Muscle layer of colon (tissue), 2 donors: ENCODE data around the gene MTHFD1L.

Experiments
- H3K27ac ChIP-seq: one replicate; pipeline ENCODE4 v1.7.0; 2013; ENCODE audit warnings: low read depth, mild to moderate bottlenecking, low read length, moderate library complexity
- H3K27me3 ChIP-seq, 2 donors: one replicate each; pipeline ENCODE4 v1.7.0; 2013; ENCODE audit warnings: low read length in 2 of 2, mild to moderate bottlenecking in 2 of 2; ENCODE audit not compliant: insufficient read depth in 2 of 2, control insufficient read depth in 1 of 2
- H3K36me3 ChIP-seq: one replicate; pipeline ENCODE4 v1.7.0; 2013; ENCODE audit warnings: mild to moderate bottlenecking, low read length; ENCODE audit not compliant: insufficient read depth
- H3K4me1 ChIP-seq: one replicate; pipeline ENCODE4 v1.7.0; 2013; ENCODE audit warnings: mild to moderate bottlenecking, low read length; ENCODE audit not compliant: insufficient read depth
- H3K4me3 ChIP-seq, 2 donors: one replicate each; pipeline ENCODE4 v1.7.0; 2013; ENCODE audit warnings: low read length in 2 of 2, low read depth in 1 of 2, mild to moderate bottlenecking in 1 of 2, moderate library complexity in 1 of 2
- H3K9ac ChIP-seq: one replicate; pipeline ENCODE4 v1.7.0; 2013; ENCODE audit warnings: low read length
- H3K9me3 ChIP-seq: one replicate; pipeline ENCODE4 v1.7.0; 2013; ENCODE audit warnings: mild to moderate bottlenecking, low read length
- donor health status: abdominal sarcoma.
- donor health status: Adenocarcinoma of cecum.

The MTHFD1L gene

DNA sequence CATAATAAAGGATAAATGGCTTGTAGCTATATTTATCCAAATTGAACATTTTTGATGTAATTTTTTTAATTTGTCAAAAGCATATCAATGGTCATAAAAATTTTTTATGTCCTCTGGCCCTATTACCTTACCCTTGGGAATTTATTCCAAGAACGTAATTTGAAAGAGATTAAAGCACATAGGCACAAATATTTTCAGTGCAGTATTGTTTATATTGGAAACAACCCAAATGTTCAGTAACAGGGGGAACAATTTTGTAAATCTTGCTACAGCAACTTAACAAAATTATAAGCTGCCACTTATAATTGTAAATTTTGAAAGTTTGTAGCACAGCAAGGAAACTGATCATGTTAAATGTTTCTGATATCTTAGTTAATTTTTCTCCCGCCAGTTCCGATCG, 142.4 kb downstream of the MTHFD1L start:
- no peaks in the 10 kb centered on the region for H3K27me3 ChIP-seq
- no peaks in the 10 kb centered on the region for H3K36me3 ChIP-seq
- H3K4me3 ChIP-seq = no peak overlapping the region
- H3K4me1 ChIP-seq = no peaks in the 10 kb centered on the region
- H3K9me3 ChIP-seq = no peaks in the 10 kb centered on the region
- H3K27ac ChIP-seq = no peak overlapping the region
- no peak overlapping the region for H3K9ac ChIP-seq

DNA sequence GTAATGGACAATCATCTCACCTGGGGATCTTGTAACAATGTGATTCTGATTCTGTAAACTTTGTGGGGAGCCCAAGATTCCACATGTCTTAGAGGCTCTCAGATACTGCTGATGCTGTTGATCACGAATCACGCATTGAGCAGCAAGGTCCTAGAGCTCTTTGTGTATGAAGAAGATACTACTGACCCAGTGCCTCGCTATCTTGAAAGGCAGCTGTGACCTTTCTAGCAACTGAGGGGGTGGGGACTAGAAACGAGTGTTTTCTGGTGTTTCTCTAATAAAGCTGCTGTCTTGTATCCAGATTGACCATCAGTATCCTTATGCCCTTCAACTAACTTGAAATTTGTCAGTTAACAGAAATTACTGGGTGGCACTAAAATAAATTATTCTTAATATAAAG, 142.9 kb downstream of the MTHFD1L start:
- no peaks in the 10 kb centered on the region for H3K36me3 ChIP-seq
- no peaks in the 10 kb centered on the region for H3K4me1 ChIP-seq
- no peak overlapping the region for H3K4me3 ChIP-seq
- H3K9ac ChIP-seq = no peak overlapping the region
- H3K27ac ChIP-seq = no peak overlapping the region
- H3K9me3 ChIP-seq = no peaks in the 10 kb centered on the region
- no peaks in the 10 kb centered on the region for H3K27me3 ChIP-seq

DNA sequence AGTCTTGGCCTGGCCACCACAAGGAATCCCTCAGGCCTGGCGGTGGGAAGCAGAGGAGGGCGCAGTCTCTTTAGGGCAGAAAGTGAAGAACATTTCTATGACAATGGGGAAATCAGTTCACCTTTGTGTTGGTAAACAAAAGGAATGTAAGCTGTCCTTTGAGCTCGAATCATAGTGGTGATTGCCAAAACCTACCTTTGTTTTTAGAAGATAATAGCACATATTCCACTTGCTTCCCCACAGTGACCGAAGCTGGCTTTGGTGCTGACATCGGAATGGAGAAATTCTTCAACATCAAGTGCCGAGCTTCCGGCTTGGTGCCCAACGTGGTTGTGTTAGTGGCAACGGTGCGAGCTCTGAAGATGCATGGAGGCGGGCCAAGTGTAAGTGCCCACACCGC, 144.1 kb downstream of the MTHFD1L start:
- Histone ChIP-seq H3K27me3 (no peaks in the 10 kb centered on the region), H3K27ac (no peak overlapping the region), H3K36me3 (no peaks in the 10 kb centered on the region)

DNA sequence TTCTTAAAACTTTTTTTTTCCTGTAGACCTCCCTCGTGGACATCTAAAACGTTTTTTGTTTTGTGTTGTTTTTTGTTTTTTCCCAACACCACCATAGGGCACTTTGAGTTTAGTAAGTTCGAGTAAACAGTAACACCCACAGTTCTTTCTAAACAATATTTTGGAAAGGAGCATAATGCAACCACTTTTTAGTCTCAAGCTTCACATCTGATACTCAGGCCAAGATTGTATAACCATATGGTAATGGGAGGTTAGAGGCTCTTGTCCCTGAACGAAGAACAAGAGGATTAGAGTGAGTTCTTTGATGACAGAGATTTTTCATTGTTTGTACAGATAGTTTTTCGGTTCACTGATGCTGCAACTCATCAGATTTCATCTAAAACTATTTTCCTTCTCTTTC, 144.6 kb downstream of the MTHFD1L start:
- no peak overlapping the region for H3K27ac ChIP-seq
- H3K4me1 ChIP-seq = peaks cover 11% of the 10 kb centered on the region
- no peak overlapping the region for H3K9ac ChIP-seq
- no peak overlapping the region for H3K4me3 ChIP-seq
- H3K9me3 ChIP-seq = no peaks in the 10 kb centered on the region
- no peaks in the 10 kb centered on the region for H3K36me3 ChIP-seq
- H3K27me3 ChIP-seq = no peaks in the 10 kb centered on the region

More for the DNA sequence above, 144.1 kb downstream of the MTHFD1L start:
- Histone ChIP-seq H3K9ac (no peak overlapping the region), H3K4me1 (peaks cover 6% of the 10 kb centered on the region), H3K9me3 (no peaks in the 10 kb centered on the region), H3K4me3 (no peak overlapping the region)

DNA sequence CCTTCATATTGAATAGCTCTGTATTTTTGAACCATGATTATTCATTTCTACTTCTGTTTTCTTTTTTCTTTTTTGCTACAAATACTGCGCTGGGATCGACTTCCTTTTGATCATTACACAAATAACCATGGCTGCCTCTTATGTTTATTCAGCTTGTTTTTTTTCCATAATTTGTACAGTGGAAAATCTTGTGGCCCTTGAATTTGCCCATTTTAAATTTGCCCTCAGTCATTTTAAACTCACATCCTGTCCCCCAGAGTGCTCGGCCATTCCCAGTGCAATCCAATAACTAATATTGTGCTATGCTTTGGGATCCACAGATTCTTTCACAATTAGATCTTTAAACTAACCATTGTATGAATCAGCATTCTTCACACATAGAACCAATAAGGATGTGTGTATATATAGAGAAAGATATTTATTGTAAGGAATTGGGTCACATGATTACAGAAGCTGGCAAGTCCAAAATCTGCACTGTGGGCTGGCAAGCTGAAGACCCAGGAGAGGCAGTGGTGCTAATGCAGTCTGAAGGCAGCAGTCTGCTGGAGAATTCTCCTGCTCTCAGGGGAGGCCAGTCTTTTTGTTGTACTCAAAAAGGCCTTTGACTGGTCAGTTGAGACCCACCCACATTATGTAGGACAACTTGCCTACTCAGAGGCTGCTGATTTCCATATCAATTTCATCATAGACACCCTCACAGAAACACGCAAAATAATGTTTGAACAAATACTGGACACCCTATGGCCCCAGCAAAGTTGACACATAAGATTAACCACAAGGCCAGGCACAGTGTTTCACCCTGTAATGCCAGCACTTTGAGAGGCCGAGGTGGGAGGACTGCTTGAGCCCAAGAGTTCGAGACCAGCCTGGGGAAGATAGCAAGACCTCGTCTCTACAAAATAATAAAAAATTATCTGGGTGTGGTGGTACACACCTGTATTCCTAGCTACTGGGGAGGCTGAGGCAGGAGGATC, 147.1 kb downstream of the MTHFD1L start:
- Histone ChIP-seq H3K27ac (no peak overlapping the region), H3K4me3 (no peak overlapping the region), H3K4me1 (peaks cover 11% of the 10 kb centered on the region), H3K9me3 (no peaks in the 10 kb centered on the region), H3K9ac (no peak overlapping the region), H3K36me3 (no peaks in the 10 kb centered on the region), H3K27me3 (no peaks in the 10 kb centered on the region)

DNA sequence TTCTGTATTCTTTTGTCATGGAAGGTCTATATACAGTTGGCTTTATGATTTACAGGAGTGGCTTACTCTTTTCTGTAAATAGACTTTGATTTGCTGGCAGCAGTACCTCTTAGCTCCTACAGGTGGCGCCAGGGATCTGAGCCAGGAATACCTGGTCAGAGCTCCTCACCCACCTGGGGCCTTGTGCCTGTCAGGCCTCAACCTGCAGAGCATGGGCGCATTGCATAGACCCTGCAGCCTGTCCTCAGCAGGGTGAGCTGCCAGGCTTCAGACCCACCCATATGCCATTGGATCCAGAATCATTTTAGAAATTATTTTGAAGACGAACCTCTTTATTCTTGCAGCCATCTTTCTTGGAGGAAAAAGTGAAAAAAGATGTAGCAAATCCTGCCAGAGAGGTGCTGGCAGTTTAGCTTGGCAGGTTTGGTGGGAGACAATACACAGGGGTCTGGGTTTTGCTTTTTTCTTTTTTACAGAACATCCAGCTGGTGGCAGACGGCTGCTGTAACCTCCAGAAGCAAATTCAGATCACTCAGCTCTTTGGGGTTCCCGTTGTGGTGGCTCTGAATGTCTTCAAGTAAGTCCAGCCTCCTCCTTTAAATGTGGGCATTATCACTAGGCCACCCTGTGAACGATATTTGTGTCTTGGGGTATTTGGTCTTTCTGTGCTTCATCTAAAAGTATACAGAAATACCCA, 149.1 kb downstream of the MTHFD1L start:
- Histone ChIP-seq H3K4me3 (peak overlapping the region in 1 of 2 donors; percentile 44), H3K27me3 (no peaks in the 10 kb centered on the region), H3K27ac (no peak overlapping the region), H3K9me3 (no peaks in the 10 kb centered on the region), H3K36me3 (no peaks in the 10 kb centered on the region), H3K4me1 (peaks cover 11% of the 10 kb centered on the region), H3K9ac (peak overlapping the region; percentile 17)

DNA sequence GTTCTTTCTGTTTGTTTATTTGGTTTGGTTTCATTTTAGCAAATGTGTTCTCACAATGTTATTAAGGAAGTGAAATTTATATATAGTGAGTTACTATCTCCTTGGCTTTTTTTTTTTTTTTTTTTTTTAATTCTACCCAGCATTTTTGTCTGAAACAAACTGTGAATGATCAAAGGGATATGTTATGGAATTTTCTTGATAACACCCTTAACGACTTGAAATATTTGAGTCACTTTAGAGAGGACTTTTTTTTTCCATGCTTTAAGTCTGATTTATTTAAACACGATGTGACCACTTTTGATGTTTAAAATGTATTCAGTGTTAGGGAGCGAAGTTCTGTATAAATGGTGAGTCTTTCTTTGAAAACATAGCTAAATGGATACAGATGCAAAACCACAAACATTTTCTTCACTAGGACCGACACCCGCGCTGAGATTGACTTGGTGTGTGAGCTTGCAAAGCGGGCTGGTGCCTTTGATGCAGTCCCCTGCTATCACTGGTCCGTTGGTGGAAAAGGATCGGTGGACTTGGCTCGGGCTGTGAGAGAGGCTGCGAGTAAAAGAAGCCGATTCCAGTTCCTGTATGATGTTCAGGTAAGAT, 149.7 kb downstream of the MTHFD1L start:
- Histone ChIP-seq H3K36me3 (no peaks in the 10 kb centered on the region), H3K9ac (peak overlapping the region; percentile 17), H3K4me1 (peaks cover 11% of the 10 kb centered on the region), H3K27me3 (no peaks in the 10 kb centered on the region), H3K27ac (no peak overlapping the region), H3K4me3 (no peak overlapping the region), H3K9me3 (no peaks in the 10 kb centered on the region)

DNA sequence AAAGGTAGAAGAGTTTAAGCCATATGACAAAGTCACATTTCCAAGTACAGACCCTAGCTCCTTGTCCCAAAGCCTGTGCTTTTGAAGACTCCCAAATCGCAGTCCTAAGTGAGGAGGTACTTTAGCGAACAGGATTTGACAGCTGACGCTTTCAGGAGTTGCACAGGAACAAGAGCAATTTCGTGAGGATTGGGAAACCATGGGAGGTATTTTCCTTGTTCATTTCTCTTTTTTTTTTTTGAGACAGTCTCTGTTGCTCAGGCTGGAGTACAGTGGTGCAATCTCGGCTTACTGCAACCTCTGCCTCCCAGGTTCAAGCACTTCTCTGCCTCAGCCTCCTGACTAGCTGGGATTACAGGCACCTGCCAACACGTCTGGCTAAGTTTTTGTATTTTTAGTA, 150.6 kb downstream of the MTHFD1L start:
- Histone ChIP-seq H3K9ac (no peak overlapping the region), H3K4me3 (no peak overlapping the region), H3K9me3 (no peaks in the 10 kb centered on the region), H3K4me1 (peaks cover 11% of the 10 kb centered on the region), H3K27ac (no peak overlapping the region), H3K36me3 (no peaks in the 10 kb centered on the region), H3K27me3 (no peaks in the 10 kb centered on the region)

DNA sequence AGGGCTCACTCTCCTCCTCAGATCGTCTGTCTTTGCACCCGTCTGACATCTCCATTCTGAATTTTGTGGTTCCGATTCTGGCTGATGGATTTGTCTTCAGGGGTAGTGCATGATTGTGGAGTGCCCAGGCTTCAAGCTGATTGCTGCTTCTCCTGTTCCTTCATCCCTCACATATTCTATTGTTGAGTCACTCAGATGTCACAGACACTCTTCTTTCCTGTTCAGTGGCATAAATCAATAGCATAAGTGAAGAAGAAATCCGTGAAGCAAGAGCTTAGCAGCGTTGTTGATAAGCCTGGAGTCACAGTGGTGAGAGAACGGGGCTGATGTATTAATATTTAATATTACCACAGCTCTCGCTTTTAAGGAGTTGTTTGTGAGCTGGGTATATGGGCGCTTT, 152.5 kb downstream of the MTHFD1L start:
- Histone ChIP-seq H3K27me3 (no peaks in the 10 kb centered on the region), H3K9me3 (no peaks in the 10 kb centered on the region), H3K9ac (no peak overlapping the region), H3K4me3 (no peak overlapping the region), H3K27ac (no peak overlapping the region), H3K36me3 (no peaks in the 10 kb centered on the region), H3K4me1 (peaks cover 11% of the 10 kb centered on the region)

DNA sequence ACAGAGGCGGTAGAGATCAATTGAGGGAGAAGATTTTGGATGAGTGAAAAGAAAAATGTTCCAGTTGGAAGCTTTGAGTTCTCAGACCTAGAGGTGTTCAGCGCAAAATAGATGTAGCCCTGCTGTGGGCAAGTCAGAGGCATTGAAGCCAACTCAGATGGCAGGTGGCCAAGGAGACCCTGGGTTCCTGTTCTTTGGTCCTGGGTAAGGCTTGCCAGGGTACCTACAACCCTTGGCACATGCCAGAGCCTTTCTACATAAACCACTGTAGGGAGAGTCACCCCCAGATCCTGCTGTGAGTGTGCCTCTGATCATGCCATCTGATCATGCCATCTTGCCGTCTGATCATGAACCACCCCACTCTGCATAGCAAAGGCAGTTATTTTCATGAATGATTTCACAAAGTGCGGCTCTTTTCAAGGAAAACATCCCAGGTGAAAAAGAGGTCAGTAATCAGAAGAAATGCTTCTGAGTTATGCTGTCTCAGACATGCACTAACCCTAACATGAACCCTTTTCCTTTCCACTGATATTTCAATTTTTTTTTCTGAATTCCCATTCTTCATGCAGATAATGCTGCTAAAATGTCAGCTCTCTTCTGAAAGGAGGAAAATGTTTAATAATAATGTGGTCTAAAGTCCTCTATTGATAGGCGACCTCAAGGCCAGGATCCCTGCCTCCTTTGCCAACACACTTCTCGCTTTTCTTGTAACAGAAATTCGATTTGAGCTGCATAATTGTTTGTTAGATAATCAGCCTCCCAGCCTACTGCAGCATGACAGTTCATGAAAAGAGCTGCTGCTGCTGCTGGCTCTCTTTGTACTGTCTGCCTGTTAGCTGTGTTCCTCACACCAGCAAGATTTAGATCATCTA, 153.6 kb downstream of the MTHFD1L start:
- H3K4me1 ChIP-seq = peaks cover 10% of the 10 kb centered on the region
- no peaks in the 10 kb centered on the region for H3K36me3 ChIP-seq
- no peaks in the 10 kb centered on the region for H3K27me3 ChIP-seq
- no peak overlapping the region for H3K9ac ChIP-seq
- no peak overlapping the region for H3K4me3 ChIP-seq
- no peaks in the 10 kb centered on the region for H3K9me3 ChIP-seq
- no peak overlapping the region for H3K27ac ChIP-seq

DNA sequence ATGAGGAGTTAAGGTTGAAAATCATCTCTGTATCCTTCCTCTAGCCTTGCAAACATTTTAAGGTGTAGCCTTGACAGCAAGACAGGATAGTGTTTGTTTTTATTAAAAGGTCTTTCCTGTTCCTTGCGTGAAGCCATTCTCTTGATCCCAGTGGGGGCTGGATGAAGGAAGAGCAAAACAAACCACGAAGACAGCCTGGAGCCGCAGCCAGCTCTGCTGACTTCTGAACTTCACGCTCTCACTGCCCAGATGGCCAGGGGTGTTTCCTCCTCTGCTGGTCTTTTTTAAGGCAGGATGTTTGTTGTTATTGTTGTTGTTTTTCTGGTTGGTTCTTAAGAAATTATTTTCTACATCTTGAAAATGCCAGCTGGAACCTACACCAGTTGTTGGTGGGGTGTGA, 156.4 kb downstream of the MTHFD1L start:
- no peaks in the 10 kb centered on the region for H3K36me3 ChIP-seq
- no peak overlapping the region for H3K4me3 ChIP-seq
- H3K9ac ChIP-seq = no peak overlapping the region
- no peaks in the 10 kb centered on the region for H3K9me3 ChIP-seq
- no peaks in the 10 kb centered on the region for H3K27me3 ChIP-seq
- peaks cover 3% of the 10 kb centered on the region for H3K4me1 ChIP-seq
- H3K27ac ChIP-seq = no peak overlapping the region
